HUES48 (cell line): Measurements from ENCODE around the gene TBL1XR1.
"Not testable (repeated sequence)": the region's sequence is repeated elsewhere in the genome, so short reads cannot be mapped to it uniquely, and the experiment has no call there.

Experiments
- H3K27ac ChIP-seq: one replicate; pipeline ENCODE4 v1.7.0; 2013; ENCODE audit warnings: low read depth, low read length, inconsistent platforms
- H3K27me3 ChIP-seq: 2 replicates; pipeline ENCODE4 v1.6.1; 2013; ENCODE audit warnings: mild to moderate bottlenecking, low read length; ENCODE audit not compliant: control insufficient read depth, insufficient read depth
- H3K36me3 ChIP-seq: 2 replicates; pipeline ENCODE4 v1.6.1; 2013; ENCODE audit warnings: low read length; ENCODE audit not compliant: control insufficient read depth, insufficient read depth
- H3K4me1 ChIP-seq: 2 replicates; pipeline ENCODE4 v1.6.1; 2013; ENCODE audit warnings: mild to moderate bottlenecking, low read length; ENCODE audit not compliant: control insufficient read depth, insufficient read depth
- H3K4me3 ChIP-seq: 2 replicates; pipeline ENCODE4 v1.5.1; 2013; ENCODE audit warnings: mild to moderate bottlenecking, low read depth, low read length
- H3K9ac ChIP-seq: 2 replicates; pipeline ENCODE4 v1.6.1; 2013; ENCODE audit warnings: mild to moderate bottlenecking, low read depth, low read length, moderate library complexity
- H3K9me3 ChIP-seq: 2 replicates; pipeline ENCODE4 v1.6.1; 2013; ENCODE audit warnings: low read length; ENCODE audit not compliant: control insufficient read depth, insufficient read depth

The TBL1XR1 gene

DNA sequence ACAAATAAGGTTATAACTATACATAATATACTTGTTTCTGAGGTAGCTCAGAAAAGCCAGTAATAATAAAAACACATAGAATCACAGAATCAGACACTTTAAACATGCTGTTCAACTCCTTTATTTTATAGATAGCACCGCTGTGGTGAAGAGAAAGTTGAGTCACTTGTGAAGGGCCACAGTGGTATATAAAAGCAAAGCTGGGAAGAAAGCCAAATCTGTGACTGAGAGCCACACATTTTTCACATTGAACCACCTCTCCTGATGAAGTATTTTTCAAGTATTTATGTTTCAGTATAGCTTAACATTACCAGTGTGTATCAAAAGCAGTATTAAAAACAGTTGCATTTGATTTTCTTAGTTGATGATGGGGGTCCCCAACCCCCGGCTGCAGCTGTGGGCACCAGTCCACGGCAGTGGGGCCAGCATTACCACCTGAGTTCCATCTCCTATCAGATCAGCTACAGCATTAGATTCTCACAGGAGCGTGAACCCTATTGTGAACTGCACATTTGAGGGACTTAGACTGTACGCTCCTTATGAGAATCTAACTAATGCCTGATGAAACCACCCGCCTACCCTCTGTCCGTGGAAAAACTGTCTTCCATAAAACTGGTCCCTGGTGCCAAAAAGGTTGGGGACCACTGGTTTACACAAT is 46.2 kb downstream of the TBL1XR1 start:
- H3K36me3 ChIP-seq, result no peaks in the 10 kb centered on the region
- no peak overlapping the region for H3K9ac ChIP-seq
- H3K9me3 ChIP-seq, result no peaks in the 10 kb centered on the region
- H3K27ac ChIP-seq, result no peak overlapping the region
- H3K4me3 ChIP-seq, result no peak overlapping the region
- peaks cover 51% of the 10 kb centered on the region for H3K4me1 ChIP-seq
- no peaks in the 10 kb centered on the region for H3K27me3 ChIP-seq

DNA sequence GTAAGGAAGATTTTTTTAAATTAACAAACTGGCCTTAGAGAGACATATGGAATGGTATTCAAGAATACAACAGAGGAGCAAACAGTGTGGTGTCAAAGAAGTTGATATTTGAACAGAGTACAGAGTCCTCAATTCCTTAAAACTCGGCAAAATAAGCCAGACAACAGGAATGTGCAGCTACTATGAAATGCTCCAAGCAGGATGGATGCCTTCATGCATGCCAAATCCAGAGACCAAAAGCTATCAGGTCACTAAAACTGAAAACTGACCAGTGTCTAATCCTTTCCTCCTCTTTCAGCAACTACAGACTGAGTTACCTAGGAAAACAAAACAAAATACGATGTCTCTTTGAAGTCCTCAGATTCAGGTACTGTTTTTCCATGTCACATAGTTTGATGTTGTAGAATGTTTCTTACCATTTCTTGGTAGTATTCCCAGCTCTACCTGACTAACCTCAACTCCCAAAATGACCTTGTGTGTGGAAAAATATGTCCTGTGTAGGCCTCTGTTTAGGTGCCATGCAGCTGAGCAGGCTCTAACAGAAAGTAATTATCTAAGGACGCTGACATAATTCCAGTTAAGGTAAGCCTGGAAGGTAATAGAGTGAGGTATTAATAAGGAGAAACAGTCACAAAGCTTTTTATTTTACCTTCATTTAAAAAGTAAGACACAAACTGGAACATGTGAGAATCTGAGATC is 46.9 kb downstream of the TBL1XR1 start:
- Histone ChIP-seq H3K27ac (no peak overlapping the region), H3K9ac (no peak overlapping the region), H3K4me3 (no peak overlapping the region), H3K4me1 (peaks cover 52% of the 10 kb centered on the region), H3K27me3 (no peaks in the 10 kb centered on the region), H3K36me3 (no peaks in the 10 kb centered on the region), H3K9me3 (no peaks in the 10 kb centered on the region)

DNA sequence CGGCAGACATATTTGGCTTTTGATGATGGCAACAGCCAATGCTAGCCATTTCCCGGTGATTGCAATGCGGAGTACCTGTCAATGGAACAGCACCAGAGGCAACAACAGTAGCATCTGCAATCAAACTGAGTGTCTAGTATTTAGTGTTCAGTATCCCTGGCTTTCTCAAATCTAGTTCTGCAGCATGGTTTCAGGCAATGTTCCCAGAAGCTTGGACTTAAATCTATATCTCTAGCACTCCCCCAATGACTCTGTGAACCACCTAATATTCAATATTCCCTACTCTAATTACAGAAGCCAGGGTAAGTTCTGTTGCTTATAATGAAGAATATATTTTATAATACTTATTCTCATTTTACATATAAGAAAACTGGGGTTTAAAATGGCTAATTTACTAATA is 48.2 kb downstream of the TBL1XR1 start:
- Histone ChIP-seq H3K27ac (no peak overlapping the region), H3K4me1 (peaks cover 52% of the 10 kb centered on the region), H3K27me3 (no peaks in the 10 kb centered on the region), H3K9ac (no peak overlapping the region), H3K36me3 (no peaks in the 10 kb centered on the region), H3K4me3 (no peak overlapping the region), H3K9me3 (no peaks in the 10 kb centered on the region)

DNA sequence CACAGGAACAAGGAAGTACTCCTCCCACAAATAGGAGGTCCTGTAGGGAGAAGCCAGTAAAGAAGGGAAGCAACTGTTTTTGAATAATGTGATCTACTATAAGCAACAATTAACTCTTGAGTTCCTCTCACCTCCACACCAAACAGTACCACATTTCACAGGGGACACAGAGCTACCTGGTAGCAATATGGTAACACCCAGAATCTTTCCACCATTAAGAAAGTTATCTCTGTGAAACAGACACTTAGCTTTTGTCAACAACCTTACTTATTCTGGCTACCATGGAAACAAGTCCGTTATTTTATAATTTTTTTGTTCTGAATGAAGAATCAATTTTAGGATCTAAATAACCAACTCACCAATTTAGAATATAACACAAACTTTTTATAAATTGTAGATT is 49.5 kb downstream of the TBL1XR1 start:
- no peaks in the 10 kb centered on the region for H3K27me3 ChIP-seq
- H3K4me3 ChIP-seq, result no peak overlapping the region
- no peak overlapping the region for H3K9ac ChIP-seq
- no peak overlapping the region for H3K27ac ChIP-seq
- H3K4me1 ChIP-seq, result peaks cover 50% of the 10 kb centered on the region
- no peaks in the 10 kb centered on the region for H3K36me3 ChIP-seq
- no peaks in the 10 kb centered on the region for H3K9me3 ChIP-seq

DNA sequence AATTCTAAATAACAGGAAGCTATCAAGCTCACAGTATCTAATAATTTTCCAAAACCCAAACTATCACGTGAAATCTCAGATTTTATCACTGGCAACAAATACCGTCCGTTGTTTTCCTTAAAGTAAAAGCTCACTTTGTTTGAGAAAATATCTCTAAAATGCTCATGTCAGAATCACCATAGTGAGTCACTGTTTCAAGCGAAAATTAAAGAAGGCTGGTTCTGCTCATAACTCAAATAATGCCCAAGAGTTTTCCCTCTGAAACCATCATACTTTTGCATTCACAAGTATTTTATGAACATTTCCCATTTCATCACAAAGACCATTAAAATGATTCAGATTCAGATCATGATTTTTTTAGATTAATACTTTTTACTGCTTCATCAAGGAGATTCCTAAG is 50.6 kb downstream of the TBL1XR1 start:
- H3K4me1 ChIP-seq, result peaks cover 50% of the 10 kb centered on the region
- no peak overlapping the region for H3K27ac ChIP-seq

DNA sequence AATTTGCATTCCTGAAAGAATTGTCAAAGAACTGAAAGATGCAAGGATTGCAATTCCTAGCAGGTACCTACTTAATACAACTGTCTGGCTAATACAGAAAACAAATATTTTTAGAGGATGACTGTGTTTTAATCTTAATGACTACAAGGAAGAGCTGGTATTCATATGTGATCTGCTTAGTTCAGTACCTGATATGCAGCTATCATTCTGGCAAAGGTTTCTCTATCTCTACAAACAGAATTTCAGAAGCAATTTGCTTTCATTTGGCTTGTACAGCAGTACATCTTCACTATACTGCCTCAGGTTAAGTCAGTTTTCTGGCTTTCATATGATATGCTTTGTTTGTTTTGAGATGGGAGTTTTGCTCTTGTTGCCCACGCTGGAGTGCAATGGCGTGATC is 51.3 kb downstream of the TBL1XR1 start:
- Histone ChIP-seq H3K27me3 (no peaks in the 10 kb centered on the region), H3K9ac (no peak overlapping the region), H3K36me3 (no peaks in the 10 kb centered on the region), H3K4me1 (peaks cover 47% of the 10 kb centered on the region), H3K4me3 (no peak overlapping the region), H3K9me3 (no peaks in the 10 kb centered on the region), H3K27ac (peak overlapping the region; percentile 40)

More for the DNA sequence above, 50.6 kb downstream of the TBL1XR1 start:
- Histone ChIP-seq H3K36me3 (no peaks in the 10 kb centered on the region), H3K9ac (no peak overlapping the region), H3K27me3 (no peaks in the 10 kb centered on the region), H3K9me3 (no peaks in the 10 kb centered on the region), H3K4me3 (no peak overlapping the region)

GRCh38 chr3:177145381-177145780 is 51.9 kb downstream of the TBL1XR1 start:
- Histone ChIP-seq H3K27ac (peak overlapping the region; percentile 21), H3K4me3 (no peak overlapping the region), H3K4me1 (peaks cover 42% of the 10 kb centered on the region)

DNA sequence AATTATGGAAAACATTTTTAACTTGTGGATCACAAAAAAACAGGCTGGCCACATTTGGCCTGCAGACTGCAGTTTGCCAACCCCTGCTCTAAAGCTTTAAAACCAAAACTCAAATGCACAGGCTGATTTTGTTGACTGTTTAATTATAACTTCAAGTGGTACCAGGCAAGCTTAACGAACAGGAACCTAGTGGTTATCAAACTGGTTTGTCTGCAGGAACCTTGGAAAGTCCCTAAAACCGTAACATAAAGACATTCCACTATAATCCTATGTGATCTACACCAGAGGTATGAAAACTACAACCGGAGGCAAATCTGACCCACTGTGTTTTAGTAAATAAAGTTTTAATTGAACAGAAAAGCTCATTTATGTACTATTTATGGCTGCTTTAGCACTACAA is 52.4 kb downstream of the TBL1XR1 start:
- peaks cover 38% of the 10 kb centered on the region for H3K4me1 ChIP-seq
- H3K27ac ChIP-seq, result peak overlapping the region; percentile 21
- H3K9ac ChIP-seq, result no peak overlapping the region
- H3K27me3 ChIP-seq, result no peaks in the 10 kb centered on the region
- no peaks in the 10 kb centered on the region for H3K36me3 ChIP-seq
- no peaks in the 10 kb centered on the region for H3K9me3 ChIP-seq
- H3K4me3 ChIP-seq, result no peak overlapping the region

More at GRCh38 chr3:177145381-177145780, 51.9 kb downstream of the TBL1XR1 start:
- Histone ChIP-seq H3K9ac (no peak overlapping the region), H3K9me3 (no peaks in the 10 kb centered on the region), H3K36me3 (no peaks in the 10 kb centered on the region), H3K27me3 (no peaks in the 10 kb centered on the region)

DNA sequence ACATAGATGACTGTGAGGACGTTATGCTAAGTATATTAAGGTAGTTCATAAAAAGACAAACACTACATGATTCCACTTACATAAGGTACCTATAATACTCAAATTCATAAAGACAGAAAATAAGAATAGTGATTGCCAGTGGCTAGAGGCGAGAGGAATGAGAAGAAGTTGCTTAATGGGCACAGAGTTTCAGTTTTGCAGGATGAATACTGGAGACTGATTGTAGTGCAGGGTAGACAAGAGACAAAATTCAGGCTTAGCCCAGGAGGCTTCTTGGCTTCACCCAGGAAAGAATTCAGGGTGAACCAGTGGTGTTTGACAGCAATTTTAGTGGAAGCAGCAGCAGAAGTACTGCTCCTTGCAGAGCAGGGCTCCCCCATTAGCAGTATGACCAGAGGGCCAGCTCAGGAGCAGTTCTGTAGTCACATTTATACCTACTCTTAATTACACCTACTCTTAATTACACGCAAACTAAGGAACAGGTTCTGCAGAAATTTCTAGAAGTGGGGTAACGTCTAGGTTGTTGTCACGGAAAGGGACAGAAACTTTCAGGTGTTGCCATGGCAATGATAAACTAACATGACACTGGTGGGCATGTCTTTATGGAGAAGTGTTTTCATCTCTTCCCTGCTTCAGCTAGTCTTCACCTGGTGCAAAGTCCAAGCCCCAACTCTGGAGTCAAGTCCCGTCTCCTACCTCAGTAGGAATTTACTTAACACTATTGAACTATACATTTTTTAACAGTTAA is 55.2 kb downstream of the TBL1XR1 start:
- no peaks in the 10 kb centered on the region for H3K27me3 ChIP-seq
- H3K36me3 ChIP-seq, result no peaks in the 10 kb centered on the region
- H3K4me3 ChIP-seq, result no peak overlapping the region
- no peak overlapping the region for H3K27ac ChIP-seq
- peaks cover 28% of the 10 kb centered on the region for H3K4me1 ChIP-seq
- no peaks in the 10 kb centered on the region for H3K9me3 ChIP-seq
- H3K9ac ChIP-seq, result no peak overlapping the region

DNA sequence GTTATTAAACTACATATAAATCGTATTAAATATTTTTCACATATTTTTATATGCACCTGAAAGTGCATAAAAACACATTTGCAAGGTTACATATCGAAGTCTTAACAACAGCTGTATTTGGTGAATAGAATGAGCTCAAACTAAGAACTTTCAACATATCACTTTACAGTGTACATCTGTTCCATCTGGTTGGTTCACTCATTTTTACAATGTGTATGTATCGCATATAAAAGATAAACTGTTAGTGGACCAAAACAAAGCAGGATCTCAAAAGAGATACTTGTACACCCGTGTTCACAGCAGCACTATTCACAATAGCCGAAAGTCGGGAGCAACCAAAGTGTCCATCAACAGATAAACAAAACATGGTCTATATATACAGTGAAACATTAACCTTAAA is 55.8 kb downstream of the TBL1XR1 start:
- no peak overlapping the region for H3K4me3 ChIP-seq
- no peak overlapping the region for H3K27ac ChIP-seq
- no peak overlapping the region for H3K9ac ChIP-seq
- H3K9me3 ChIP-seq, result no peaks in the 10 kb centered on the region
- H3K36me3 ChIP-seq, result no peaks in the 10 kb centered on the region
- no peaks in the 10 kb centered on the region for H3K27me3 ChIP-seq
- H3K4me1 ChIP-seq, result peaks cover 23% of the 10 kb centered on the region

GRCh38 chr3:177139220-177139619 is 58.1 kb downstream of the TBL1XR1 start:
- not testable (repeated sequence) for H3K9me3 ChIP-seq, H3K4me3 ChIP-seq, H3K4me1 ChIP-seq, H3K9ac ChIP-seq, H3K36me3 ChIP-seq, H3K27me3 ChIP-seq, H3K27ac ChIP-seq
